ENCODE measurements around the gene ANK3. TPM values are rescaled to one million over a fixed set of nuclear protein-coding genes. Genes with fewer than 3 reads are reported as not detected.

Gene ANK3
- polyA plus RNA-seq, 1 donor from 2014 or later: 114 TPM

GRCh38 chr10:60069311-60069710, 320.4 kb downstream of the ANK3 start:
- Histone ChIP-seq H3K27ac (ENCODE audit: low read length) (no peak overlapping the region), H3K9ac (ENCODE audit: low read length) (no peak overlapping the region), H3K36me3 (ENCODE audit: insufficient read depth, low read length) (peaks cover 28% of the 10 kb centered on the region), H3K9me3 (ENCODE audit: low read length) (no peaks in the 10 kb centered on the region), H3K4me3 (ENCODE audit: low read length) (no peak overlapping the region), H2AFZ (ENCODE audit: low read depth, low read length) (no peak overlapping the region), H3F3A (ENCODE audit: insufficient read depth, low read length, poor library complexity, severe bottlenecking) (no peaks in the 10 kb centered on the region), H3K9me2 (ENCODE audit: insufficient read depth, low read length) (no peaks in the 10 kb centered on the region), H3K79me2 (replicated peaks; ENCODE audit: insufficient read depth, low read length) (no peaks in the 10 kb centered on the region), H3K27me3 (ENCODE audit: insufficient read depth, low read depth, low read length) (no peaks in the 10 kb centered on the region), H3K4me2 (ENCODE audit: low read length) (no peak overlapping the region), H4K20me1 (ENCODE audit: insufficient read depth) (no peaks in the 10 kb centered on the region)
- TF ChIP-seq TAF1 (IDR thresholded peaks at IDR 0.05; ENCODE audit: low read depth): no peak
- no peak for TF ChIP-seq REST (IDR thresholded peaks at IDR 0.05; ENCODE audit: borderline replicate concordance)
- TF ChIP-seq SMC3 (conservative IDR thresholded peaks at IDR 0.05; ENCODE audit: poor library complexity): no peak
- no peak for TF ChIP-seq EZH2 (IDR thresholded peaks at IDR 0.05; ENCODE audit: borderline replicate concordance, insufficient read depth, low read length, poor library complexity, severe bottlenecking)
- TF ChIP-seq RAD21 (conservative IDR thresholded peaks at IDR 0.05): no peak
- TF ChIP-seq, protein P1, sequence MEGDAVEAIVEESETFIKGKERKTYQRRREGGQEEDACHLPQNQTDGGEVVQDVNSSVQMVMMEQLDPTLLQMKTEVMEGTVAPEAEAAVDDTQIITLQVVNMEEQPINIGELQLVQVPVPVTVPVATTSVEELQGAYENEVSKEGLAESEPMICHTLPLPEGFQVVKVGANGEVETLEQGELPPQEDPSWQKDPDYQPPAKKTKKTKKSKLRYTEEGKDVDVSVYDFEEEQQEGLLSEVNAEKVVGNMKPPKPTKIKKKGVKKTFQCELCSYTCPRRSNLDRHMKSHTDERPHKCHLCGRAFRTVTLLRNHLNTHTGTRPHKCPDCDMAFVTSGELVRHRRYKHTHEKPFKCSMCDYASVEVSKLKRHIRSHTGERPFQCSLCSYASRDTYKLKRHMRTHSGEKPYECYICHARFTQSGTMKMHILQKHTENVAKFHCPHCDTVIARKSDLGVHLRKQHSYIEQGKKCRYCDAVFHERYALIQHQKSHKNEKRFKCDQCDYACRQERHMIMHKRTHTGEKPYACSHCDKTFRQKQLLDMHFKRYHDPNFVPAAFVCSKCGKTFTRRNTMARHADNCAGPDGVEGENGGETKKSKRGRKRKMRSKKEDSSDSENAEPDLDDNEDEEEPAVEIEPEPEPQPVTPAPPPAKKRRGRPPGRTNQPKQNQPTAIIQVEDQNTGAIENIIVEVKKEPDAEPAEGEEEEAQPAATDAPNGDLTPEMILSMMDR (IDR thresholded peaks at IDR 0.05; ENCODE audit: poor library complexity, severe bottlenecking): no peak
- no peak for TF ChIP-seq POLR2AphosphoS5 (IDR thresholded peaks at IDR 0.05)
- no peak for TF ChIP-seq EP300 (conservative IDR thresholded peaks at IDR 0.05; ENCODE audit: poor library complexity, severe bottlenecking)
- TF ChIP-seq MXI1 (conservative IDR thresholded peaks at IDR 0.05; ENCODE audit: poor library complexity, severe bottlenecking): no peak

GRCh38 chr10:60050366-60050765, 339.3 kb downstream of the ANK3 start:
- TF ChIP-seq MXI1 (conservative IDR thresholded peaks at IDR 0.05; ENCODE audit: poor library complexity, severe bottlenecking) (no peak), EP300 (conservative IDR thresholded peaks at IDR 0.05; ENCODE audit: poor library complexity, severe bottlenecking) (no peak), REST (IDR thresholded peaks at IDR 0.05; ENCODE audit: borderline replicate concordance) (no peak), RAD21 (conservative IDR thresholded peaks at IDR 0.05) (no peak), EZH2 (IDR thresholded peaks at IDR 0.05; ENCODE audit: borderline replicate concordance, insufficient read depth, low read length, poor library complexity, severe bottlenecking) (no peak), POLR2AphosphoS5 (IDR thresholded peaks at IDR 0.05) (no peak), SMC3 (conservative IDR thresholded peaks at IDR 0.05; ENCODE audit: poor library complexity) (no peak), TAF1 (IDR thresholded peaks at IDR 0.05; ENCODE audit: low read depth) (no peak)
- TF ChIP-seq, protein P1 (IDR thresholded peaks at IDR 0.05; ENCODE audit: poor library complexity, severe bottlenecking): no peak
- Histone ChIP-seq H3F3A (ENCODE audit: insufficient read depth, low read length, poor library complexity, severe bottlenecking) (no peaks in the 10 kb centered on the region), H3K36me3 (ENCODE audit: insufficient read depth, low read length) (no peaks in the 10 kb centered on the region), H3K9me2 (ENCODE audit: insufficient read depth, low read length) (no peaks in the 10 kb centered on the region), H2AFZ (ENCODE audit: low read depth, low read length) (no peak overlapping the region), H3K4me2 (ENCODE audit: low read length) (no peak overlapping the region), H3K27me3 (ENCODE audit: insufficient read depth, low read depth, low read length) (no peaks in the 10 kb centered on the region), H3K9me3 (ENCODE audit: low read length) (no peaks in the 10 kb centered on the region), H3K27ac (ENCODE audit: low read length) (no peak overlapping the region), H3K9ac (ENCODE audit: low read length) (no peak overlapping the region), H3K4me3 (ENCODE audit: low read length) (no peak overlapping the region), H4K20me1 (ENCODE audit: insufficient read depth) (no peaks in the 10 kb centered on the region), H3K79me2 (replicated peaks; ENCODE audit: insufficient read depth, low read length) (no peaks in the 10 kb centered on the region)
